Astrocyte (in vitro differentiated cells and primary cell): Measurements from ENCODE around the gene PPM1A.

Experiments
- EZH2 ChIP-seq: IDR thresholded peaks from 2 replicates; pipeline ENCODE4 v1.6.1; 2012; ENCODE audit warnings: mild to moderate bottlenecking, low read length, inconsistent platforms; ENCODE audit not compliant: insufficient read depth
- TF ChIP-seq, protein P1 (sequence below): IDR thresholded peaks from 2 replicates; pipeline ENCODE4 v1.5.1; 2011; ENCODE audit warnings: low read depth, mild to moderate bottlenecking, inconsistent platforms, low read length, moderate library complexity; ENCODE audit not compliant: insufficient read depth

DNA sequence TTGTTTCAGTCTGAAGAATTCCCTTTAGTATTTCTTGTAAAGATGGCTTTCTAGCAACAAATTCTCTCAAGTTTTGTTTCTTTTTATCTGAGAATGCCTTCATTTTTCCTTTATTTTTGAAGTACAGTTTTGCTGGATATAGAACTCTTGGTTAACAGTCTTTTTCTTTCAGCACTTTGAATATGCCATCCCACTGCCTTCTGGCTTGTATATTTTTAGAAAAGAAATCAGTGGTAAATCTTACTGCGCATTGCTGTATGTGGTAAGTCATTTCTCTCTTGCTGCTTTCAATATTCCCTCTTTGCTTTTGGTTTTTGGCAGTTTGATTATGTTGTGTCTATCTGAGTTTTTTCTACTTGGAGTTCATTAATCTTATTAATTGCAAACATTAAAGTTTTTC lies 16.8 kb upstream of the PPM1A start:
- TF ChIP-seq, protein P1, sequence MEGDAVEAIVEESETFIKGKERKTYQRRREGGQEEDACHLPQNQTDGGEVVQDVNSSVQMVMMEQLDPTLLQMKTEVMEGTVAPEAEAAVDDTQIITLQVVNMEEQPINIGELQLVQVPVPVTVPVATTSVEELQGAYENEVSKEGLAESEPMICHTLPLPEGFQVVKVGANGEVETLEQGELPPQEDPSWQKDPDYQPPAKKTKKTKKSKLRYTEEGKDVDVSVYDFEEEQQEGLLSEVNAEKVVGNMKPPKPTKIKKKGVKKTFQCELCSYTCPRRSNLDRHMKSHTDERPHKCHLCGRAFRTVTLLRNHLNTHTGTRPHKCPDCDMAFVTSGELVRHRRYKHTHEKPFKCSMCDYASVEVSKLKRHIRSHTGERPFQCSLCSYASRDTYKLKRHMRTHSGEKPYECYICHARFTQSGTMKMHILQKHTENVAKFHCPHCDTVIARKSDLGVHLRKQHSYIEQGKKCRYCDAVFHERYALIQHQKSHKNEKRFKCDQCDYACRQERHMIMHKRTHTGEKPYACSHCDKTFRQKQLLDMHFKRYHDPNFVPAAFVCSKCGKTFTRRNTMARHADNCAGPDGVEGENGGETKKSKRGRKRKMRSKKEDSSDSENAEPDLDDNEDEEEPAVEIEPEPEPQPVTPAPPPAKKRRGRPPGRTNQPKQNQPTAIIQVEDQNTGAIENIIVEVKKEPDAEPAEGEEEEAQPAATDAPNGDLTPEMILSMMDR: no peak
- TF ChIP-seq EZH2: no peak
